CD8-positive, alpha-beta memory T cell (primary cell): ENCODE results near the gene WNK3. TPM values are rescaled to one million over a fixed set of nuclear protein-coding genes. Genes with fewer than 3 reads are reported as not detected.

Source experiments
- CTCF ChIA-PET: fragments of 350-600 bp; sonication (Branson Sonifier 250); formaldehyde crosslinking; loops from one replicate; lab custom pipeline; 2021; ENCODE audit warnings: antibody characterized with exemption; lab: Charles Lee
- POLR2A ChIA-PET: fragments of 350-600 bp; sonication (Branson Sonifier 250); formaldehyde crosslinking; loops from one replicate; lab custom pipeline; 2021; ENCODE audit warnings: antibody characterized with exemption; lab: Charles Lee
- DNase-seq, 5 donors: peaks; one replicate each; pipeline versions ENCODE4 v3.0.0 to v3.0.0-alpha.2; 2020 to 2022; ENCODE audit warnings: mixed read lengths in 1 of 5
- H3K27ac ChIP-seq: one replicate; pipeline ENCODE4 v1.7.0; 2013; ENCODE audit warnings: low read depth, mild to moderate bottlenecking, low read length, moderate library complexity
- H3K27me3 ChIP-seq: 2 replicates; pipeline ENCODE4 v1.7.0; 2013; ENCODE audit warnings: low read length, mild to moderate bottlenecking; ENCODE audit not compliant: insufficient read depth, poor library complexity, severe bottlenecking
- H3K36me3 ChIP-seq: 2 replicates; pipeline ENCODE4 v1.7.0; 2013; ENCODE audit warnings: mild to moderate bottlenecking, low read length, moderate library complexity; ENCODE audit not compliant: insufficient read depth
- H3K4me1 ChIP-seq: 2 replicates; pipeline ENCODE4 v1.7.0; 2013; ENCODE audit warnings: mild to moderate bottlenecking, low read length, moderate library complexity; ENCODE audit not compliant: insufficient read depth
- H3K4me3 ChIP-seq: 2 replicates; pipeline ENCODE4 v1.7.0; 2013; ENCODE audit warnings: mild to moderate bottlenecking, low read length
- H3K9me3 ChIP-seq: 2 replicates; pipeline ENCODE4 v1.7.0; 2013; ENCODE audit warnings: mild to moderate bottlenecking, low read length
- H3K27ac Mint-ChIP-seq, 8 donors: one replicate each; pipeline ENCODE4 v1.8.0; 2020 to 2021; ENCODE audit warnings: mixed read lengths in 8 of 8, mild to moderate bottlenecking in 6 of 8, inconsistent platforms in 3 of 8, moderate library complexity in 3 of 8
- H3K27me3 Mint-ChIP-seq, 2 donors: one replicate each; pipeline ENCODE4 v1.8.0; 2020 to 2021; ENCODE audit warnings: mixed read lengths in 2 of 2, mild to moderate bottlenecking in 1 of 2, moderate library complexity in 1 of 2
- H3K36me3 Mint-ChIP-seq, 3 donors: one replicate each; pipeline ENCODE4 v1.8.0; 2020 to 2021; ENCODE audit warnings: mixed read lengths in 3 of 3, inconsistent platforms in 1 of 3, mild to moderate bottlenecking in 1 of 3
- H3K4me1 Mint-ChIP-seq, 3 donors: one replicate each; pipeline ENCODE4 v1.8.0; 2020 to 2021; ENCODE audit warnings: mixed read lengths in 3 of 3, inconsistent platforms in 1 of 3, mild to moderate bottlenecking in 1 of 3
- H3K4me3 Mint-ChIP-seq, 7 donors: one replicate each; pipeline ENCODE4 v1.8.0; 2020 to 2021; ENCODE audit warnings: mixed read lengths in 7 of 7, mild to moderate bottlenecking in 6 of 7, moderate library complexity in 4 of 7, inconsistent platforms in 2 of 7
- H3K9me3 Mint-ChIP-seq, 5 donors: one replicate each; pipeline ENCODE4 v1.8.0; 2020 to 2022; ENCODE audit warnings: mixed read lengths in 5 of 5, mild to moderate bottlenecking in 3 of 5, moderate library complexity in 2 of 5, inconsistent platforms in 1 of 5
- polyA plus RNA-seq: library from polyadenylated mRNA; unstranded; fragments of 300-500 nt; fragmentation: Illumina TruSeq; gene quantifications from one replicate; pipeline ENCODE4 v1.2.3, GENCODE V29; 2021
- total RNA-seq, 2 experiments: library from RNA; stranded (reverse); gene quantifications; one replicate each; pipeline ENCODE4 v1.2.3, GENCODE V29; 2021

Gene WNK3
- total and polyA plus RNA-seq, 3 experiments from 2014 or later: 0.13 TPM

GRCh38 chrX:54173791-54174190 lies 184.1 kb downstream of the WNK3 start:
- peaks cover 0 to 35% (median 2%) of the 10 kb centered on the region in 3 donors for H3K36me3 Mint-ChIP-seq
- H3K9me3 Mint-ChIP-seq: no peaks in the 10 kb centered on the region
- CTCF ChIA-PET: no interaction called here
- no peaks in the 10 kb centered on the region for H3K27me3 Mint-ChIP-seq
- H3K27ac ChIP-seq: no peak overlapping the region
- POLR2A ChIA-PET: no interaction called here
- no peak overlapping the region for H3K4me3 Mint-ChIP-seq
- no peak overlapping the region for H3K27ac Mint-ChIP-seq
- peaks cover 9% of the 10 kb centered on the region for H3K4me1 ChIP-seq
- no peak overlapping the region for H3K4me3 ChIP-seq
- peaks cover 14 to 31% (median 22%) of the 10 kb centered on the region in 3 donors for H3K4me1 Mint-ChIP-seq
- no peak for DNase-seq
- H3K36me3 ChIP-seq: no peaks in the 10 kb centered on the region
- no peaks in the 10 kb centered on the region for H3K27me3 ChIP-seq
- H3K9me3 ChIP-seq: no peaks in the 10 kb centered on the region

- H3K4me1 ChIP-seq: no peaks in the 10 kb centered on the region
- POLR2A ChIA-PET: no interaction called here
- Mint-ChIP-seq H3K36me3 (peaks cover 0 to 30% (median 2%) of the 10 kb centered on the region in 3 donors), H3K9me3 (no peaks in the 10 kb centered on the region), H3K27me3 (no peaks in the 10 kb centered on the region), H3K27ac (no peak overlapping the region), H3K4me3 (no peak overlapping the region), H3K4me1 (peaks cover 7 to 18% (median 14%) of the 10 kb centered on the region in 3 donors)
- H3K27me3 ChIP-seq: no peaks in the 10 kb centered on the region
- CTCF ChIA-PET: no interaction called here
- no peak overlapping the region for H3K4me3 ChIP-seq
- no peaks in the 10 kb centered on the region for H3K36me3 ChIP-seq
- no peaks in the 10 kb centered on the region for H3K9me3 ChIP-seq
- DNase-seq: no peak
- no peak overlapping the region for H3K27ac ChIP-seq
These were observed 185.4 kb downstream of the WNK3 start for GRCh38 chrX:54172455-54172854.

DNA sequence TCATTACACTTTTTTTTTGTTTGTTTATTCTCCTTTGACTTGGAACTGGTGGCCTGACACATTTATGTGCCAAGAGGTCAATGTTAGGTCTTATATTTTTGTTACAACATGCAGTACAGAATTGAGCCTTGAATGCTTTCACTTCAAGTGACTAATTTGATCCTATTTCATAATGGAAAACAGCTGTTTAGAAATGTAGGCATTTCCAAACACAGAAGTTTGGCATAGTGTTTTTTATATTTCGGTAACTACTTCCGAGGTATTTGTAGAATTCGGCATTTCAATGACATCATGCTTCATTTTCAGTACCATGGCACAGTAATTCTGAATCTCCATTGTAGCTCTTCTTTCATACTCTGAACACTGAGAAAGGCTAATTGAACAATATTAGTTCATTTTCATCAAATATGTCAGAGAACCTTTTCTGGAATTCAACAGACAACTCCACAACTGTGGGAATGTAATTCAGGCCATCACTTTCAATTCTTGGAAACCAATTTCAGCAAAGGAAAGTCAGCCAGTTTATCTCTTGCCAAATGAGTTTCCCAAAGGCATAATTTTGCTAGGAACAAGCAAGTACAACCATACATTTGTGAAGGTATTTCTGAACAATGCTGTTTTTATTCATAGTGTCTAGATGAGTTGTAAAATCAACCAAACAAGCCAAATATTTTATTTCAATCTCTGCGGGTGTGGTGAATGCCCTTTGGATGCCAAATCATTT lies 186.2 kb downstream of the WNK3 start:
- peaks cover 1 to 10% (median 6%) of the 10 kb centered on the region in 3 donors for H3K4me1 Mint-ChIP-seq
- peaks cover 0 to 24% (median under 1%) of the 10 kb centered on the region in 3 donors for H3K36me3 Mint-ChIP-seq
- POLR2A ChIA-PET: no interaction called here

GRCh38 chrX:54171091-54171490 lies 186.8 kb downstream of the WNK3 start:
- Histone ChIP-seq H3K36me3 (no peaks in the 10 kb centered on the region), H3K9me3 (no peaks in the 10 kb centered on the region), H3K27ac (no peak overlapping the region), H3K4me1 (no peaks in the 10 kb centered on the region), H3K27me3 (no peaks in the 10 kb centered on the region), H3K4me3 (no peak overlapping the region)
- CTCF ChIA-PET: no interaction called here
- H3K27ac Mint-ChIP-seq: peak overlapping the region in 2 of 8 donors; percentile 19 to 58
- POLR2A ChIA-PET: no interaction called here
- no peak overlapping the region for H3K4me3 Mint-ChIP-seq
- no peaks in the 10 kb centered on the region for H3K9me3 Mint-ChIP-seq
- peaks cover 0 to 6% (median 4%) of the 10 kb centered on the region in 3 donors for H3K4me1 Mint-ChIP-seq
- H3K36me3 Mint-ChIP-seq: peaks cover 0 to 20% (median 0%) of the 10 kb centered on the region in 3 donors
- DNase-seq: no peak
- no peaks in the 10 kb centered on the region for H3K27me3 Mint-ChIP-seq

More for the DNA sequence above, 186.2 kb downstream of the WNK3 start:
- H3K9me3 ChIP-seq: no peaks in the 10 kb centered on the region
- CTCF ChIA-PET: no interaction called here
- no peak overlapping the region for H3K4me3 ChIP-seq
- H3K27me3 ChIP-seq: no peaks in the 10 kb centered on the region
- no peak overlapping the region for H3K4me3 Mint-ChIP-seq
- no peak for DNase-seq
- no peaks in the 10 kb centered on the region for H3K9me3 Mint-ChIP-seq
- no peaks in the 10 kb centered on the region for H3K4me1 ChIP-seq
- H3K36me3 ChIP-seq: no peaks in the 10 kb centered on the region
- H3K27ac ChIP-seq: no peak overlapping the region
- no peaks in the 10 kb centered on the region for H3K27me3 Mint-ChIP-seq
- H3K27ac Mint-ChIP-seq: no peak overlapping the region

GRCh38 chrX:54166915-54167314 lies 190.9 kb downstream of the WNK3 start:
- Histone ChIP-seq H3K4me1 (no peaks in the 10 kb centered on the region), H3K4me3 (no peak overlapping the region), H3K36me3 (no peaks in the 10 kb centered on the region), H3K27me3 (no peaks in the 10 kb centered on the region), H3K27ac (no peak overlapping the region), H3K9me3 (no peaks in the 10 kb centered on the region)
- no peaks in the 10 kb centered on the region for H3K27me3 Mint-ChIP-seq
- no peak overlapping the region for H3K27ac Mint-ChIP-seq
- DNase-seq: no peak
- no peak overlapping the region for H3K4me3 Mint-ChIP-seq
- H3K4me1 Mint-ChIP-seq: no peaks in the 10 kb centered on the region
- H3K36me3 Mint-ChIP-seq: peaks cover 0 to 2% (median 0%) of the 10 kb centered on the region in 3 donors
- no peaks in the 10 kb centered on the region for H3K9me3 Mint-ChIP-seq
- POLR2A ChIA-PET: no interaction called here
- CTCF ChIA-PET: no interaction called here

- Mint-ChIP-seq H3K27me3 (peaks cover 0 to 6% of the 10 kb centered on the region in 2 donors), H3K9me3 (no peaks in the 10 kb centered on the region), H3K36me3 (peaks cover 5 to 30% (median 7%) of the 10 kb centered on the region in 3 donors), H3K27ac (no peak overlapping the region), H3K4me3 (no peak overlapping the region), H3K4me1 (no peaks in the 10 kb centered on the region)
- no peaks in the 10 kb centered on the region for H3K4me1 ChIP-seq
- no peaks in the 10 kb centered on the region for H3K36me3 ChIP-seq
- H3K4me3 ChIP-seq: no peak overlapping the region
- H3K27me3 ChIP-seq: no peaks in the 10 kb centered on the region
- ChIA-PET CTCF (no interaction called here), POLR2A (no interaction called here)
- H3K27ac ChIP-seq: no peak overlapping the region
- no peaks in the 10 kb centered on the region for H3K9me3 ChIP-seq
- DNase-seq: no peak
These were observed 200.3 kb downstream of the WNK3 start for GRCh38 chrX:54157561-54157960.

Other genes with a start within 250 kb of the WNK3 start
- 1 to 10 TPM; 8.2 to 9.0 TPM for gene FAM120C, start 174.8 kb downstream of the WNK3 start, total RNA-seq
- gene FAM120C, start 174.8 kb downstream of the WNK3 start, polyA plus RNA-seq: 4.8 TPM
- 10 to 100 TPM; 53.5 to 56.4 TPM for gene TSR2, start 82.4 kb upstream of the WNK3 start, total RNA-seq
- gene TSR2, start 82.4 kb upstream of the WNK3 start, polyA plus RNA-seq: 67.7 TPM
- under 1 TPM in 1 of 2 experiments, not detected in 1; 0.07 TPM for gene FGD1, start 138.2 kb upstream of the WNK3 start, total RNA-seq
- gene FGD1, start 138.2 kb upstream of the WNK3 start, polyA plus RNA-seq: 0.67 TPM
- gene GNL3L, start 172.2 kb upstream of the WNK3 start, total RNA-seq: 10 to 100 TPM; 92.1 to 92.8 TPM
- 56.1 TPM for gene GNL3L, start 172.2 kb upstream of the WNK3 start, polyA plus RNA-seq